ENCODE data around the gene HNF1B. TPM values are rescaled to one million over a fixed set of nuclear protein-coding genes. Genes with fewer than 3 reads are reported as not detected.

Gene HNF1B
- total RNA-seq, 4 donors from 2014 or later: not detected

DNA sequence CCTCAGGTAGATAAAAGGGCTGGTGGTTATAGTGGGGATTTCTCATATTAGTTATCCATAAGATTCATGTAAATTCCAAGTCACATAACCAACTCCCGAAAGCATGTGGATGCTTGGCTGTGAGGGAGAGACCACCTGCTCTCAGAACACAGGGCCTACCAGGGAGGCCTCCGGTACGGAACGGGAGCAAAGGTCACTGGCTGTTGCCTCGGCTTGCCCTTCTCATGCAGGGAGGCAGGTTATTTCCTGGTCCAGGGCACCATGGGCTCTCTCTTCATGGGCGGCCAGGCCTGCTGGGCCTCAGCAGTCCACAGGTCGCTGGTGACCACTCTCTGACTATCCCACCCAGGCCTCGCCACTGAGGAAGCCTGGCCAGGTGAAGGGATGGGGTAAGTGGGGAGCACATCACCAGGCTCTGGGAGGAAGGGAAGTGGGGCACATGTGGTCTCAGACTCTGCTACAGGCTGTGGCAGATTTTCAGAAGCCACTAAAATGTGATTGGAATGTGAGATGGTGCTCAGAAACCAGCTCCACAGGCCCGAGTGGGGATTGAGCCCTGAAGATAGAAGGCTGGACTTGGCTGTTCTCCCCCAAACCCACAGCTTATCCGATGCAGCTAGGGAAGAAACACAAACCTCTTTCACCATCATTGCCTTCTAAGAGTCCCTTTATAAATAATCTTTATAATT is 45.4 kb downstream of the HNF1B start:
- Histone ChIP-seq H3K4me3 (no peak overlapping the region), H3K9me3 (no peaks in the 10 kb centered on the region), H3K4me1 (no peaks in the 10 kb centered on the region), H3K27ac (no peak overlapping the region), H3K36me3 (no peaks in the 10 kb centered on the region), H3K27me3 (no peaks in the 10 kb centered on the region)
- intact Hi-C loops (cut with DNase I; ENCODE audit: low total_unique reads) (no loop called here), in situ Hi-C loops (cut with MboI; ENCODE audit: low sequenced_read_pairs in 4 of 4) (no loop called here)
- no peak for TF ChIP-seq POLR2A (IDR thresholded peaks at IDR 0.05)
- TF ChIP-seq, protein P1, sequence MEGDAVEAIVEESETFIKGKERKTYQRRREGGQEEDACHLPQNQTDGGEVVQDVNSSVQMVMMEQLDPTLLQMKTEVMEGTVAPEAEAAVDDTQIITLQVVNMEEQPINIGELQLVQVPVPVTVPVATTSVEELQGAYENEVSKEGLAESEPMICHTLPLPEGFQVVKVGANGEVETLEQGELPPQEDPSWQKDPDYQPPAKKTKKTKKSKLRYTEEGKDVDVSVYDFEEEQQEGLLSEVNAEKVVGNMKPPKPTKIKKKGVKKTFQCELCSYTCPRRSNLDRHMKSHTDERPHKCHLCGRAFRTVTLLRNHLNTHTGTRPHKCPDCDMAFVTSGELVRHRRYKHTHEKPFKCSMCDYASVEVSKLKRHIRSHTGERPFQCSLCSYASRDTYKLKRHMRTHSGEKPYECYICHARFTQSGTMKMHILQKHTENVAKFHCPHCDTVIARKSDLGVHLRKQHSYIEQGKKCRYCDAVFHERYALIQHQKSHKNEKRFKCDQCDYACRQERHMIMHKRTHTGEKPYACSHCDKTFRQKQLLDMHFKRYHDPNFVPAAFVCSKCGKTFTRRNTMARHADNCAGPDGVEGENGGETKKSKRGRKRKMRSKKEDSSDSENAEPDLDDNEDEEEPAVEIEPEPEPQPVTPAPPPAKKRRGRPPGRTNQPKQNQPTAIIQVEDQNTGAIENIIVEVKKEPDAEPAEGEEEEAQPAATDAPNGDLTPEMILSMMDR (IDR thresholded peaks at IDR 0.05 in 4 of 5, conservative IDR thresholded peaks at IDR 0.05 in 1 of 5): no peak
- DNase-seq: no peak
- no peak for ATAC-seq

DNA sequence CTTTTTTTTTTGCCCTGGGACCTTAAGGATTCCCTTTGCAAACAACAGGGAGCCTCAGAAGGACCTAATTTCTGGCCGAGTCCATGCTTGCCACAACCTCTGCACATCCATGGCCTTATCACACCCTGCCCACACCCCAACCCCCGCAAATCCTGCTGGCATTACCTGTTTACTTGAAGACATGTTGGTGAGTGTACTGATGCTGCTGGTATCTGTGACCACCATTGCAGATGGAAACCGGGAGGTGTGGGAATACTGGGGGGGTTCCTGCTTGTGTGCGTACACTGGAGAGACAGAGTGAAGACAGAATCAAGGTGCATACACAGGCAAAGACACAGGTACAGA is 46.0 kb downstream of the HNF1B start:
- no peak for TF ChIP-seq POLR2A (IDR thresholded peaks at IDR 0.05)
- TF ChIP-seq, protein P1 (IDR thresholded peaks at IDR 0.05 in 4 of 5, conservative IDR thresholded peaks at IDR 0.05 in 1 of 5): no peak
- Histone ChIP-seq H3K9me3 (no peaks in the 10 kb centered on the region), H3K36me3 (no peaks in the 10 kb centered on the region), H3K27me3 (no peaks in the 10 kb centered on the region), H3K4me3 (no peak overlapping the region), H3K4me1 (no peaks in the 10 kb centered on the region), H3K27ac (no peak overlapping the region)
- in situ Hi-C loops (cut with MboI; ENCODE audit: low sequenced_read_pairs in 4 of 4) (no loop called here), intact Hi-C loops (cut with DNase I; ENCODE audit: low total_unique reads) (no loop called here)
- ATAC-seq: no peak
- no peak for DNase-seq

DNA sequence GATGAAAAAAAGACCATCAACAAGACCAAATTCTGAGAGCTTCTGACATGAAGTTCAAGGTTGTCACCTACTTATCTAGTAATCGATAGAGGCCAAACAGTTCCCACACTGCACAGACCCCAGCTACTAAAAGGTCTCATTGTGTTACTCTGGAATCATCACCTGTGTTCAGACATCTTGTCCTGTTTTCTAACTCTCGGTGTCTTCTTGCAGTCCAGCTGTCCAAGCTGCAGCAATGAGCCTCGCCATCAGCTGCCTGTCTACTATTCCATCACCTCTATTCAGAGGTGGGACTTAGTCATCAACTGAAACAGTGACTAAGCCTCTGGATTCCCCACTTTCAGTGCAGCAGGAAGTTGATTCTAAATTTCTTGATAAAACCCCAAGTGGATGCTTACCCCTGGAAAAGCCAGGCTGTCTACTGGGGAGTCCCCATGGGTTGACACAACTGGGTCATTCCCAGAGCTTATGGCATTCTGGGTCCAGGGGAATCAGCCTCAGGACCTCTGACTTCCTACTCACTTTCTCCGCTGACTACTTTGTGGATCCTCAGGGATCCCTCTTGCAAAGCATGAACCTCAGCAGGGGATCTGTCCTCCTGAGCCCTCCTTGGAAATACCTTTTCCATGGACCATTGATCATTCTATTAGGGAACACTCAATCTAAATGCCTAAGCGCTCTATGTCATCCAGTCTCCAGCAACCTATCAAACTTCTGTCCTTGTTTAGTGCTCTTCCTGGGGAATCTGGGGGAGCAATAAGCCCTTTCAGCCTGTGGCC is 46.5 kb downstream of the HNF1B start:
- in situ Hi-C loops (cut with MboI; ENCODE audit: low sequenced_read_pairs in 4 of 4) (no loop called here), intact Hi-C loops (cut with DNase I; ENCODE audit: low total_unique reads) (no loop called here)
- Histone ChIP-seq H3K27me3 (no peaks in the 10 kb centered on the region), H3K9me3 (no peaks in the 10 kb centered on the region), H3K4me1 (no peaks in the 10 kb centered on the region), H3K27ac (no peak overlapping the region), H3K4me3 (no peak overlapping the region), H3K36me3 (no peaks in the 10 kb centered on the region)
- DNase-seq: no peak
- no peak for ATAC-seq
- TF ChIP-seq POLR2A (IDR thresholded peaks at IDR 0.05): no peak
- TF ChIP-seq, protein P1 (IDR thresholded peaks at IDR 0.05 in 4 of 5, conservative IDR thresholded peaks at IDR 0.05 in 1 of 5): no peak

DNA sequence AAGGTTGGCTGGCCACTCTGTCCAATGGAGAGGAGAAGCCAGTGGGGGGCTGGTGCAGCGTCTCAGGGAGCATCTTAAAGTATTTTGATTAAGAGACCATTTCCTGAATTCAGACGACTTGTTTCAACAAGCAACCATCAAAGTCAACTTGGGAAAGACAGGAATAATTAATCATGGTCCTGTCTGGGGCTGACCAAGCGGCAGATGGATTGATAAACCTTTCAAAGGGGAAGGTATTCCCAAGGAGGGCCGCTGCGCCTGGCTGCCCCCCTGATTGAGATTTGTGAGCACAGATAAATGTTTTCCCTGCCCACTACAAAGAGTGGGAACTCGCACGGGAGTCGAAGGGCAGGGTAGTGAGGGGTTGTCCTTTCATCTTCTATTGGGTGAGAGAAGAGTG is 47.5 kb downstream of the HNF1B start:
- intact Hi-C loops (cut with DNase I; ENCODE audit: low total_unique reads) (no loop called here), in situ Hi-C loops (cut with MboI; ENCODE audit: low sequenced_read_pairs in 4 of 4) (no loop called here)
- no peak overlapping the region for H3K4me3 ChIP-seq
- DNase-seq (no peak), ATAC-seq (no peak)
- no peak overlapping the region for H3K27ac ChIP-seq
- no peaks in the 10 kb centered on the region for H3K27me3 ChIP-seq
- TF ChIP-seq POLR2A (IDR thresholded peaks at IDR 0.05): no peak
- TF ChIP-seq, protein P1 (IDR thresholded peaks at IDR 0.05 in 4 of 5, conservative IDR thresholded peaks at IDR 0.05 in 1 of 5): no peak
- H3K4me1 ChIP-seq: no peaks in the 10 kb centered on the region
- no peaks in the 10 kb centered on the region for H3K9me3 ChIP-seq
- no peaks in the 10 kb centered on the region for H3K36me3 ChIP-seq

Data from gastrocnemius medialis (tissue), 4 donors.